Upper lobe of left lung (tissue), 4 donors: ENCODE data around the gene CTDP1.

ENCODE experiments used
- EP300 ChIP-seq, 4 donors: sonication (generic); formaldehyde crosslinking; IDR thresholded peaks; one replicate each; pipeline ENCODE4 v1.5.1; 2017; ENCODE audit warnings: antibody characterized with exemption in 4 of 4, control low read depth in 2 of 4
- POLR2A ChIP-seq, 4 donors: fragments of 450-650 bp; IDR thresholded peaks; one replicate each; pipeline ENCODE4 v1.5.1; 2016 to 2017; ENCODE audit warnings: antibody characterized with exemption in 4 of 4, mild to moderate bottlenecking in 2 of 4
- POLR2AphosphoS5 ChIP-seq, 2 donors: sonication (generic); formaldehyde crosslinking; IDR thresholded peaks; one replicate each; pipeline ENCODE4 v1.5.1; 2017; ENCODE audit warnings: antibody characterized with exemption in 2 of 2

DNA sequence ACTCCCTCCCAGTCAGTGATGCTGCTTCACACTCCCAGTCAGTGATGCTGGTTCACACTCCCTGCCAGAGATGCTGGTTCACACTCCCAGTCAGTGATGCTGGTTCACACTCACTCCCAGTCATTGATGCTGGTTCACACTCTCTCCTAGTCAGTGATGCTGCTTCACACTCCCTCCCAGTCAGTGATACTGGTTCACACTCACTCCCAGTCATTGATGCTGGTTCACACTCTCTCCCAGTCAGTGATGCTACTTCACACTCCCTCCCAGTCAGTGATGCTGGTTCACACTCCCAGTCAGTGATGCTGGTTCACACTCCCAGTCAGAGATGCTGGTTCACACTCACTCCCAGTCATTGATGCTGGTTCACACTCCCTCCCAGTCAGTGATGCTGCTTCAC lies 83.8 kb downstream of the CTDP1 start:
- no peak for TF ChIP-seq POLR2A (IDR thresholded peaks at IDR 0.05)
- no peak for TF ChIP-seq POLR2AphosphoS5 (IDR thresholded peaks at IDR 0.05)
- no peak for TF ChIP-seq EP300 (IDR thresholded peaks at IDR 0.05)
